Neural progenitor cell (in vitro differentiated cells): ENCODE results near the gene RAG2.

Source experiments
- CTCF ChIP-seq: fragments of 200-600 bp; sonication (generic); IDR thresholded peaks from 2 replicates; pipeline ENCODE4 v1.5.1; 2017; ENCODE audit warnings: antibody characterized with exemption, mild to moderate bottlenecking
- EZH2 ChIP-seq: fragments of 200-600 bp; sonication (generic); IDR thresholded peaks from 2 replicates; pipeline ENCODE4 v1.6.1; 2017; ENCODE audit warnings: antibody characterized with exemption, mild to moderate bottlenecking, moderate library complexity

GRCh38 chr11:36618363-36619047, 20.5 kb upstream of the RAG2 start:
- TF ChIP-seq CTCF (no peak), EZH2 (no peak)
